Smooth muscle cell (in vitro differentiated cells): ENCODE measurements around the gene TANGO2. TPM values are rescaled to one million over a fixed set of nuclear protein-coding genes. Genes with fewer than 3 reads are reported as not detected.

ENCODE experiments used
- DNase-seq: peaks from one replicate; lab custom pipeline; 2025; ENCODE audit not compliant: unreplicated experiment; lab: John Stamatoyannopoulos, UW
- H2AFZ ChIP-seq: fragments of 200-600 bp; sonication (generic); 2 replicates; pipeline ENCODE4 v1.6.0; 2016; ENCODE audit warnings: antibody characterized with exemption, low read depth, mild to moderate bottlenecking
- H3F3A ChIP-seq: fragments of 200-600 bp; sonication (generic); 2 replicates; pipeline ENCODE4 v1.6.0; 2017; ENCODE audit warnings: antibody characterized with exemption, low read depth
- H3K27ac ChIP-seq: fragments of 200-600 bp; sonication (generic); 2 replicates; pipeline ENCODE4 v1.5.1; 2016; ENCODE audit warnings: low read depth, mild to moderate bottlenecking
- H3K27me3 ChIP-seq: fragments of 200-600 bp; sonication (generic); 2 replicates; pipeline ENCODE4 v1.6.1; 2016; ENCODE audit warnings: low read depth, mild to moderate bottlenecking
- H3K36me3 ChIP-seq: fragments of 200-600 bp; sonication (generic); 2 replicates; pipeline ENCODE4 v1.5.1; 2016; ENCODE audit warnings: low read depth
- H3K4me1 ChIP-seq: fragments of 200-600 bp; sonication (generic); 2 replicates; pipeline ENCODE4 v1.5.1; 2016; ENCODE audit warnings: low read depth
- H3K4me2 ChIP-seq: fragments of 200-600 bp; sonication (generic); 2 replicates; pipeline ENCODE4 v1.6.0; 2016; ENCODE audit warnings: mild to moderate bottlenecking
- H3K4me3 ChIP-seq: fragments of 200-600 bp; sonication (generic); 2 replicates; pipeline ENCODE4 v1.5.1; 2016; ENCODE audit warnings: mild to moderate bottlenecking
- H3K79me2 ChIP-seq: fragments of 200-600 bp; sonication (generic); 2 replicates; pipeline ENCODE4 v1.6.0; 2016; ENCODE audit warnings: low read depth, mild to moderate bottlenecking
- H3K9ac ChIP-seq: fragments of 200-600 bp; sonication (generic); 2 replicates; pipeline ENCODE4 v1.6.0; 2016; ENCODE audit warnings: low read depth
- H3K9me3 ChIP-seq: fragments of 200-600 bp; sonication (generic); replicated peaks from 2 replicates; pipeline ENCODE4 v1.5.1; 2016; ENCODE audit warnings: low read depth
- H4K20me1 ChIP-seq: fragments of 200-600 bp; sonication (generic); 2 replicates; pipeline ENCODE4 v1.6.0; 2016; ENCODE audit warnings: low read depth
- CTCF ChIP-seq: fragments of 200-600 bp; sonication (generic); IDR thresholded peaks from 2 replicates; pipeline ENCODE4 v1.5.1; 2017; ENCODE audit warnings: borderline replicate concordance, mild to moderate bottlenecking, antibody characterized with exemption; ENCODE audit not compliant: insufficient read depth, poor library complexity, severe bottlenecking
- WGBS: methylation state at CpG from one replicate; pipeline ENCODE4 v1.1.7; 2016; ENCODE audit warnings: low lambda C conversion rate; 5-methylcytosine and 5-hydroxymethylcytosine counted together
- polyA plus RNA-seq: library from polyadenylated mRNA; unstranded; fragments of >200 nt; fragmentation: Nextera tagmentation; extraction: Ambion mirVana; gene quantifications from 2 replicates; pipeline ENCODE4 v1.2.1, GENCODE V29; 2016
- total RNA-seq: library from RNA; depleted of rRNA; stranded (reverse); fragments of >200 nt; gene quantifications from 2 replicates; pipeline ENCODE4 v1.2.3, GENCODE V29; 2014

TANGO2 gene
- total and polyA plus RNA-seq, 2 experiments from 2014 or later, result 10.8 to 14.7 TPM

GRCh38 chr22:20062766-20063083, 41.8 kb downstream of the TANGO2 start:
- Histone ChIP-seq H3K4me2 (no peak overlapping the region), H3F3A (no peaks in the 10 kb centered on the region), H3K79me2 (no peaks in the 10 kb centered on the region), H3K36me3 (no peaks in the 10 kb centered on the region), H4K20me1 (peaks cover 8% of the 10 kb centered on the region), H3K27ac (no peak overlapping the region), H2AFZ (no peak overlapping the region), H3K4me3 (no peak overlapping the region), H3K9me3 (no peaks in the 10 kb centered on the region), H3K9ac (no peak overlapping the region), H3K27me3 (no peaks in the 10 kb centered on the region), H3K4me1 (no peaks in the 10 kb centered on the region)
- WGBS, result 66% methylated on average over 11 of the region's 11 CpGs
- no peak for TF ChIP-seq CTCF
- no peak for DNase-seq

GRCh38 chr22:20063271-20064139, 42.6 kb downstream of the TANGO2 start:
- WGBS, result 97% methylated on average over 27 of the region's 27 CpGs
- Histone ChIP-seq H3K4me2 (no peak overlapping the region), H3K4me3 (no peak overlapping the region), H3K27ac (no peak overlapping the region), H3K9me3 (no peaks in the 10 kb centered on the region), H3K79me2 (no peaks in the 10 kb centered on the region), H3K36me3 (no peaks in the 10 kb centered on the region), H2AFZ (no peak overlapping the region), H3K27me3 (no peaks in the 10 kb centered on the region), H3F3A (no peaks in the 10 kb centered on the region), H3K9ac (no peak overlapping the region), H3K4me1 (no peaks in the 10 kb centered on the region), H4K20me1 (peaks cover 8% of the 10 kb centered on the region)
- no peak for DNase-seq
- no peak for TF ChIP-seq CTCF

GRCh38 chr22:20064140-20064480, 43.2 kb downstream of the TANGO2 start:
- no peaks in the 10 kb centered on the region for H3F3A ChIP-seq
- H3K4me2 ChIP-seq, result no peak overlapping the region
- H3K4me3 ChIP-seq, result no peak overlapping the region
- no peak overlapping the region for H2AFZ ChIP-seq
- no peaks in the 10 kb centered on the region for H3K36me3 ChIP-seq
- H4K20me1 ChIP-seq, result peaks cover 6% of the 10 kb centered on the region
- no peaks in the 10 kb centered on the region for H3K27me3 ChIP-seq
- no peak overlapping the region for H3K9ac ChIP-seq
- TF ChIP-seq CTCF, result no peak
- WGBS, result 93% methylated on average over 3 of the region's 3 CpGs
- DNase-seq, result no peak
- no peaks in the 10 kb centered on the region for H3K9me3 ChIP-seq
- no peaks in the 10 kb centered on the region for H3K4me1 ChIP-seq
- H3K79me2 ChIP-seq, result no peaks in the 10 kb centered on the region
- H3K27ac ChIP-seq, result no peak overlapping the region
